ENCODE measurements around the gene SFT2D1.
"Not testable (repeated sequence)": the region's sequence is repeated elsewhere in the genome, so short reads cannot be mapped to it uniquely, and the experiment has no call there.

The SFT2D1 gene

DNA sequence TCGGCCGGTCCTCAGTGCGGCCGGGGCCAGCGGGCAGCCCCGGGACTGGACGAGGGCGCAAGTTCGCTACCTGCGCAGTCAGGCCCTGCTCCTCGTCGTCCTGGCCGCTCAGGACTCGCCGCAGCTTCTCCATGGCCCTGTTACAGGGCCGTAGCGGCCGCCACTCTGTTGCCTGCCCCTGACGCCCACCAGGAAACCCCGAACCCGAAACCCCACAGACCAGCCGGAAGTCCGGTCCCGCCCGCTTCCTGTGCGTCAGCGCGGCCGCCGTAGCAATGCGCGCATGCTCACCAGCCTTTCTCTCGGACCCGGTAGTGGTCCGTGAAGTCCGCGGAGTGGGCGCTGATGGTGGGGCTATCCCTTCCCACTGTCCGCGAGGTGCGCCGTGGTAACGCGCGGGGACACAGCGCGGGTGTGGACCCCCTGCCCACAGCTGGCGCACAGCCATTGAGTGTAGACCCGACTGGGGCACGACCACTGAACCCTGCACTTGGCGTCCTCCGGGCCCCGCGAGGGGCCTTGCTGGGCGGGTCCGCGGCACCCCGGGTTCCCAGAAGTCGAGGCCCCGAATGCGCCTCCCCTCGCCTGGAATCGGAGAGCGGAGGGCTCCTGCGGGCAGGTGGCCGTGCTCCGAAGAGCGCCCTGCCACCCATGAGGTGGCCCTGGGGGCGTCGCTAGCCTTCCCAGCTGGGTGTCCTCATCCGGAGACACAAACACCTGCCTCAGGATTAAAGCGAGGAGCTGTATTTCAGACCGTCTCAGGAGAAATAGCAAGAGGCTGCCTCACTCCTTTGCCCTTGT, at the start of gene SFT2D1:
Gene SFT2D1 (minus strand): TSS at position 197 of the 801 bp plus-strand sequence. CDS start 64 bp downstream, at position 133.
- peak; percentile 73 for DNase-seq (ENCODE audit: low spot score)

GRCh38 chr6:166389119-166389518, 46.8 kb upstream of the SFT2D1 start:
- no peak for DNase-seq (ENCODE audit: low spot score)

GRCh38 chr6:166388290-166389004, 46.1 kb upstream of the SFT2D1 start:
- DNase-seq (ENCODE audit: low spot score) = no peak

GRCh38 chr6:166387642-166388289, 45.4 kb upstream of the SFT2D1 start:
- no peak for DNase-seq (ENCODE audit: low spot score)

DNA sequence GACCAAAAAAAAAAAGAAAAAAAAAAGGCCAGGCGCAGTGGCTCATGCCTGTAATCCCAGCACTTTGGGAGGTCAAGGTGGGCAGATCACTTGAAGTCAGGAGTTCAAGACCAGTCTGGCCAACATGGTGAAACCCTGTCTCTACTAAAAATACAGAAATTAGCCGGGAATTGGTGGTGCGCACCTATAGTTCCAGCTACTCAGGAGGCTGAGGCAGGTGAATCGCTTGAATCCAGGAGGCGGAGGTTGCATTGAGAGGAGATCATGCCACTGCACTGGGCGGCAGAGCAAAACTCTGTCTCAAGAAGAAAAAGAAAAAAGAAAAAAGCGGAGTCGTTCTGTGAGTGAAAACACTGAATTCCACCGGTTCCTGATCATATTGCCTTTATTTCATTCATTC, 44.8 kb upstream of the SFT2D1 start:
- DNase-seq (ENCODE audit: low spot score) = not testable (repeated sequence)

DNA sequence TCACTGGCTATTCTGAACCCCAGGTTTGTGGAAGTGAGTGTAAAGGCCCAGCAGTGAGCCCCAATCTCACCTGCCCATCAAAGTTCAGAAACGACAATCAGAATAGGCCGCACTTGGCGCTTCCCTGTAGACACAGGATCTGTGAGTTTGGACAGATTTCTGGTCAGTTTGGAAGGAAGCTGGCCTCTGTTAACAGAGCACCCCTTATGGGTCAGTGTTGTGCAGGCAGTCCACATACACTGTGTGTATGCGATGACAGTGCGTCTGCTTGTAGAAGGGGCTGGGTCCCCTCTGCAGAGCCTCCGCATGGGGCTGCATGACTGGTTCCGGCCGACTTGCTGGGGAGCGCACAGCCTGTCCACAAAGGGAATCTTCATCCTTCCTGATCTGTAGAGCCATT, 43.8 kb upstream of the SFT2D1 start:
- no peak for DNase-seq (ENCODE audit: low spot score)

GRCh38 chr6:166383802-166384363, 41.5 kb upstream of the SFT2D1 start:
- DNase-seq (ENCODE audit: low spot score) = not testable (repeated sequence)

GRCh38 chr6:166382933-166383801, 40.8 kb upstream of the SFT2D1 start, which contains the start of gene MPC1:
Gene MPC1 (minus strand): TSS chr6:166382940. CDS start chr6:166382876, 64 bp downstream.
- DNase-seq (ENCODE audit: low spot score) = peak; percentile 86

- DNase-seq (ENCODE audit: low spot score) = no peak
Observed at GRCh38 chr6:166382500-166382932, 40.2 kb upstream of the SFT2D1 start.

- DNase-seq (ENCODE audit: low spot score) = no peak
Observed at GRCh38 chr6:166381733-166382499, 39.6 kb upstream of the SFT2D1 start.

DNA sequence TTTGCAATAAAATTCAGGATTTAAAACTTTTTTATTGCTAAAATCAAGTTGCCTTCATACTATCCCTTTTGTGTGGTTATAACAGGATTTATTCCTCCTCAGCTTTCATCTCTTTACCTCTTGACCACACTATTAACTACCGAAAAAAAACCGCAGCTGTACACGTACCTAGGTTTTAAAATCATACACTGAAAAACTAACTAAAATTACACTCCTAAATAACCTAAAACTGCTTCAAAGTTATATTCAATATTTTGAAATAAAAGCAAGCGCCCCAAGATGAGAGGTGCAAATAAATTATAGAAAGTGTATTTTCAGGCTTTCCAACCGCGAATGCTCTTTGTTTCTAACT, 39.0 kb upstream of the SFT2D1 start:
- DNase-seq (ENCODE audit: low spot score) = no peak

GRCh38 chr6:166379800-166380199, 37.5 kb upstream of the SFT2D1 start:
- no peak for DNase-seq (ENCODE audit: low spot score)

- no peak for DNase-seq (ENCODE audit: low spot score)
Observed at GRCh38 chr6:166379103-166379586, 36.8 kb upstream of the SFT2D1 start.

DNA sequence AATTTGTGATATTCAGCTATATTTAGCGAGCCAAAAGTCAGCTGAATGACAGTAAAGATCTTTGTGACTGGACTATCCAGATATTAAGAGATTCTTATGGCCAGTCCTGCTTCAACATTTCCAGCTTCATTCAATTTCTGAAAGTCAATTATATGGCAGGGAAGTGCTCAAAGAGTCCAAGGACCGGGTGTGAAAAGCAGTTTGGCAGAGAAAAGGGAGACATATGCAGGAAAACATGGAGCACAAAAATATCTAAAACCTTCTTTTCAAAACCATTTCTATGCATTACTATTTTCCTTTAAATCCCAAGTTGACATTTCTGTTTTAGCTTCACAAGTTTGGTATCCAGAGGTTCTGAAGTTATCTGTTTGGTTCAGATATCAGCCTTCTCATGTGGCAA, 35.4 kb upstream of the SFT2D1 start:
- DNase-seq (ENCODE audit: low spot score) = no peak

- DNase-seq (ENCODE audit: low spot score) = no peak
Observed at GRCh38 chr6:166375013-166375412, 32.7 kb upstream of the SFT2D1 start.

GRCh38 chr6:166370489-166370888, 28.1 kb upstream of the SFT2D1 start:
- no peak for DNase-seq (ENCODE audit: low spot score)

DNA sequence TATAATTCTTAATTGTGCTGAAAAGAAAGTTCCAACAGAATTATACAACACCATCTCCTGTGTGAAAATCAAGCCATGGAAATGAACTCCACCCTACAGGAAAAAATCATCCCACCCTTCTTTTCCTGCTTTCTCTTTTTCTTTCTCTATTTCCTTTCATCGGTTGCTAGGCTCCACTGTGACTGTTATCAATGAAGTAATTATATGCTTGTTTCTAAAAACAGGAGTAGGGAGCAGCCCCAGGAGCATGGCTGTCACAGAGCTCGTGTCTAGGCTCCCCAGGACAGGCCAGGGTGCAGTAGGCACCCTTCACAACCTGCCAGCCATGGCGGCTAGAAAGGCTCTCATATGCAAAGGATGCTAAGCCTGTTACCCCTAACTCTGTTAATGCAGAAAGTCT, 27.4 kb upstream of the SFT2D1 start:
- no peak for DNase-seq (ENCODE audit: low spot score)

DNA sequence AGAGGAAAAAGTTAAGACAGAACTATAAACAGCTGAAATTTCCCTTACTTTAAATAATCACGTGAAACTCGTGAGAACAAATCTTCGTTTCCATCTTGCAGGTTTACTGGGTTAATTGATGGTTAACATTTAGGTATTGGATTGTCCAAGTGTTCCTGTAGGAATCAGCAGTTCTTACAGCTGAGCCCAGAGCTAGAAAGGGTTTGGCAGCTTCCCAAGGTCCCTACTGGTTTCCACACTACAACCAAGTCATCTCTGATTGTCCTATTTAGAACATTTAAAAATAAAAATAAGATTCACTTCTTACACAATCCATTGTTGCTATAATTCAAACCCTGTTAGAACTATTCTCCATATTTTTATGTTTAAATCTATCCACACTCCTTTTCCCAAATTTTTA, 24.6 kb upstream of the SFT2D1 start:
- DNase-seq (ENCODE audit: low spot score) = no peak

DNA sequence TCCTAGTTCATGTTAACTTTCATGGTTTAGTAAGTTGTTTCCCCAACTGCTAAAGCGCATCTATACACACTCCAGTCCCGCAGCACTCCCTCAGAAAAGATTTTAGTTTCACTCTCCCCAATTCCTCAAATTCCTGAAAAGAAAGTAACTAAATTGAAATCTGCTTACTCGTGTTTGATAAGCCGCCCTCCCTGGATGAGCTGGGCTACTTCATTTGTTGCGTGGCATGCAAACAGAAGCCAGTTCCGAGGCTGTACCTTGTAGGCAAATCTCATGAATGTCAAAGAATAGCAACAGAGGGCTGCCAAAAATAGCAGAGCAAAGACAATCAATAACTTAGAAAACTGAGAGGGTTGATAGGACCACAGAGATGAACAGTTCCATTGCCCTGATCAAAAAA, 23.5 kb upstream of the SFT2D1 start:
- DNase-seq (ENCODE audit: low spot score) = no peak

DNA sequence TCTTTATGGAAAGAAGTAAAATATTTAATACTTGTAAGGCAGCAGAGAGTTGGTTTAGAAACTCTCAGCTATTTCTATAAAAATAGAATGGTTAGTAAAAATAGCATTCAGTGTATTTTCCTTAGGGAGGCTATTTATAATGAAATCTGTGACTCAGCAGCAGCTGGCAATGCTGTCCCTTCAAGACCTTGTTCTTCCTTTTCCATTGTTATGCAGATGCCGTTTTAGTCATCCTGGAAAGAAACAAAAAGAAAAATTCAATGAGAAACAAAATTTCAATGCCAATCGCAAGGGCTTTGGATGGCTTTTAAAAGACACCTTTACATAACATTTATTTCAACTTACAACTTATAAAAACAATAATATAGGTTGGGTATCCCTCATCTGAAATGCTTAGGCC, 22.9 kb upstream of the SFT2D1 start:
- no peak for DNase-seq (ENCODE audit: low spot score)

GRCh38 chr6:166364456-166364855, 22.1 kb upstream of the SFT2D1 start:
- no peak for DNase-seq (ENCODE audit: low spot score)
